SU-DHL-6 (cell line): ENCODE results near the gene JMJD7.

Experiments used
- H2AFZ ChIP-seq: fragments of 200-600 bp; sonication (generic); 2 replicates; pipeline ENCODE4 v1.6.1; 2014; ENCODE audit warnings: low read depth, mild to moderate bottlenecking, moderate library complexity, mixed read lengths, antibody characterized with exemption, low read length; ENCODE audit not compliant: severe bottlenecking
- H3F3A ChIP-seq: fragments of 200-600 bp; shearing (Covaris generic); 2 replicates; pipeline ENCODE4 v1.6.0; 2016; ENCODE audit warnings: antibody characterized with exemption, mild to moderate bottlenecking; ENCODE audit not compliant: insufficient read depth
- H3K27ac ChIP-seq: fragments of 200-600 bp; sonication (generic); 2 replicates; pipeline ENCODE4 v1.5.1; 2016; ENCODE audit warnings: low read depth, mild to moderate bottlenecking, low read length, moderate library complexity, mixed read lengths
- H3K27me3 ChIP-seq: fragments of 200-600 bp; sonication (generic), shearing (Covaris generic); 2 replicates; pipeline ENCODE4 v1.6.0; 2014; ENCODE audit warnings: mild to moderate bottlenecking, low read length
- H3K36me3 ChIP-seq: fragments of 200-600 bp; sonication (generic); 2 replicates; pipeline ENCODE4 v1.6.1; 2014; ENCODE audit warnings: mild to moderate bottlenecking, low read length, mixed read lengths
- H3K4me2 ChIP-seq: fragments of 300-600, 200-600 bp; shearing (Covaris generic), sonication (generic); 2 replicates; pipeline ENCODE4 v1.6.0; 2014; ENCODE audit warnings: low read length, low read depth, mild to moderate bottlenecking; ENCODE audit not compliant: poor library complexity, severe bottlenecking
- H3K4me3 ChIP-seq: fragments of 200-600 bp; sonication (generic); 2 replicates; pipeline ENCODE4 v1.5.1; 2014; ENCODE audit warnings: antibody characterized with exemption, low read length, mild to moderate bottlenecking, mixed read lengths; ENCODE audit not compliant: insufficient read depth, poor library complexity, severe bottlenecking
- H3K79me2 ChIP-seq: fragments of 200-600 bp; sonication (generic); 2 replicates; pipeline ENCODE4 v1.6.1; 2014; ENCODE audit warnings: mild to moderate bottlenecking, low read length, moderate library complexity; ENCODE audit not compliant: insufficient read depth
- H3K9ac ChIP-seq: fragments of 200-600 bp; sonication (generic); 2 replicates; pipeline ENCODE4 v1.7.0; 2014; ENCODE audit warnings: mild to moderate bottlenecking, low read length
- H3K9me2 ChIP-seq: fragments of 200-600 bp; sonication (generic); replicated peaks from 2 replicates; pipeline ENCODE4 v1.6.1; 2014; ENCODE audit warnings: low read length; ENCODE audit not compliant: insufficient read depth
- H3K9me3 ChIP-seq: fragments of 200-600 bp; sonication (generic); 2 replicates; pipeline ENCODE4 v1.6.1; 2014; ENCODE audit warnings: low read length, mixed read lengths; ENCODE audit not compliant: insufficient read depth
- H4K20me1 ChIP-seq: fragments of 200-600 bp; sonication (generic); 2 replicates; pipeline ENCODE4 v1.6.1; 2014; ENCODE audit warnings: low read depth, mild to moderate bottlenecking, antibody characterized with exemption, low read length, moderate library complexity, mixed read lengths
- CTCF ChIP-seq: fragments of 200-600 bp; sonication (generic); IDR thresholded peaks from one replicate; pipeline ENCODE4 v1.5.1; 2017; ENCODE audit warnings: antibody characterized with exemption, mild to moderate bottlenecking, low read length, moderate library complexity; ENCODE audit not compliant: insufficient read depth, poor library complexity, severe bottlenecking
- EZH2phosphoT487 ChIP-seq: fragments of 200-600 bp; sonication (generic), shearing (Covaris generic); conservative IDR thresholded peaks from 2 replicates; pipeline ENCODE4 v1.6.1; 2018; ENCODE audit warnings: mild to moderate bottlenecking, antibody characterized with exemption, low read length, moderate library complexity, mixed read lengths

The JMJD7 gene

GRCh38 chr15:41840673-41841072 lies 12.8 kb downstream of the JMJD7 start:
- H3K9ac ChIP-seq: no peak overlapping the region
- H3K9me3 ChIP-seq: no peaks in the 10 kb centered on the region
- no peak overlapping the region for H2AFZ ChIP-seq
- TF ChIP-seq EZH2phosphoT487 (no peak), CTCF (no peak)
- H3K27me3 ChIP-seq: no peaks in the 10 kb centered on the region
- H4K20me1 ChIP-seq: no peaks in the 10 kb centered on the region
- no peaks in the 10 kb centered on the region for H3F3A ChIP-seq
- no peak overlapping the region for H3K27ac ChIP-seq
- no peak overlapping the region for H3K4me3 ChIP-seq
- no peak overlapping the region for H3K4me2 ChIP-seq
- no peaks in the 10 kb centered on the region for H3K36me3 ChIP-seq
- no peaks in the 10 kb centered on the region for H3K9me2 ChIP-seq
- no peaks in the 10 kb centered on the region for H3K79me2 ChIP-seq

- H3K9me2 ChIP-seq: no peaks in the 10 kb centered on the region
- no peak for TF ChIP-seq EZH2phosphoT487
- TF ChIP-seq CTCF: no peak
- no peaks in the 10 kb centered on the region for H3K9me3 ChIP-seq
- no peak overlapping the region for H3K4me3 ChIP-seq
- H4K20me1 ChIP-seq: no peaks in the 10 kb centered on the region
- no peak overlapping the region for H3K27ac ChIP-seq
- no peak overlapping the region for H3K9ac ChIP-seq
- no peak overlapping the region for H3K4me2 ChIP-seq
- H3K79me2 ChIP-seq: no peaks in the 10 kb centered on the region
- H3F3A ChIP-seq: no peaks in the 10 kb centered on the region
- H3K36me3 ChIP-seq: no peaks in the 10 kb centered on the region
- H2AFZ ChIP-seq: no peak overlapping the region
- no peaks in the 10 kb centered on the region for H3K27me3 ChIP-seq
Observed at GRCh38 chr15:41841131-41841530, 13.2 kb downstream of the JMJD7 start.

- Histone ChIP-seq H3K9me2 (no peaks in the 10 kb centered on the region), H3K9ac (no peak overlapping the region), H4K20me1 (no peaks in the 10 kb centered on the region), H3K4me3 (no peak overlapping the region), H3K36me3 (no peaks in the 10 kb centered on the region), H3K4me2 (no peak overlapping the region), H3K27me3 (no peaks in the 10 kb centered on the region), H3K27ac (no peak overlapping the region), H2AFZ (no peak overlapping the region), H3F3A (no peaks in the 10 kb centered on the region), H3K9me3 (no peaks in the 10 kb centered on the region), H3K79me2 (no peaks in the 10 kb centered on the region)
- no peak for TF ChIP-seq EZH2phosphoT487
- TF ChIP-seq CTCF: no peak
Observed at GRCh38 chr15:41842229-41842628, 14.3 kb downstream of the JMJD7 start.

GRCh38 chr15:41843571-41843970 lies 15.7 kb downstream of the JMJD7 start:
- no peaks in the 10 kb centered on the region for H3K9me3 ChIP-seq
- no peak overlapping the region for H3K27ac ChIP-seq
- H3F3A ChIP-seq: no peaks in the 10 kb centered on the region
- H3K79me2 ChIP-seq: no peaks in the 10 kb centered on the region
- no peaks in the 10 kb centered on the region for H3K9me2 ChIP-seq
- H4K20me1 ChIP-seq: no peaks in the 10 kb centered on the region
- H3K27me3 ChIP-seq: no peaks in the 10 kb centered on the region
- no peak overlapping the region for H2AFZ ChIP-seq
- no peak overlapping the region for H3K9ac ChIP-seq
- TF ChIP-seq CTCF (no peak), EZH2phosphoT487 (no peak)
- no peaks in the 10 kb centered on the region for H3K36me3 ChIP-seq
- no peak overlapping the region for H3K4me3 ChIP-seq
- no peak overlapping the region for H3K4me2 ChIP-seq
